ENCODE data around the gene PSMC1.

PSMC1 gene

GRCh38 chr14:90276646-90277367 lies 20.5 kb downstream of the PSMC1 start:
- no peak for DNase-seq

GRCh38 chr14:90277581-90278198 lies 21.3 kb downstream of the PSMC1 start:
- no peak for DNase-seq

- DNase-seq: no peak
Measured at GRCh38 chr14:90278199-90279175, 22.1 kb downstream of the PSMC1 start.

GRCh38 chr14:90280096-90280495 lies 23.7 kb downstream of the PSMC1 start:
- no peak for DNase-seq

GRCh38 chr14:90281261-90281660 lies 24.9 kb downstream of the PSMC1 start:
- DNase-seq: no peak

GRCh38 chr14:90281756-90282155 lies 25.4 kb downstream of the PSMC1 start:
- no peak for DNase-seq

- no peak for DNase-seq
Measured at GRCh38 chr14:90287791-90288190, 31.4 kb downstream of the PSMC1 start.

- DNase-seq: no peak
Measured at GRCh38 chr14:90288651-90289355, 32.5 kb downstream of the PSMC1 start.

GRCh38 chr14:90290337-90291011 lies 34.1 kb downstream of the PSMC1 start:
- no peak for DNase-seq

GRCh38 chr14:90291699-90292098 lies 35.3 kb downstream of the PSMC1 start:
- no peak for DNase-seq

- DNase-seq: no peak
Measured at GRCh38 chr14:90293766-90294730, 37.7 kb downstream of the PSMC1 start.

- no peak for DNase-seq
Measured at GRCh38 chr14:90294872-90295271, 38.5 kb downstream of the PSMC1 start.

- DNase-seq: no peak
Measured at GRCh38 chr14:90295870-90296516, 39.6 kb downstream of the PSMC1 start.

GRCh38 chr14:90296641-90297040 lies 40.3 kb downstream of the PSMC1 start:
- DNase-seq: no peak

- no peak for DNase-seq
Measured at GRCh38 chr14:90297876-90298629, 41.7 kb downstream of the PSMC1 start.

GRCh38 chr14:90299408-90299807 lies 43.1 kb downstream of the PSMC1 start:
- DNase-seq: peak; percentile 55

GRCh38 chr14:90300611-90301047 lies 44.3 kb downstream of the PSMC1 start:
- no peak for DNase-seq

GRCh38 chr14:90301122-90301521 lies 44.8 kb downstream of the PSMC1 start:
- no peak for DNase-seq

- no peak for DNase-seq
Measured at GRCh38 chr14:90301668-90302090, 45.3 kb downstream of the PSMC1 start.

Data from CD4-positive, alpha-beta T cell treated with Interferon gamma for 1 hour (primary cell).